IMR-90 (cell line): ENCODE data around the gene JSRP1.

Source experiments
- CEBPB ChIP-seq: IDR thresholded peaks from 2 replicates; pipeline ENCODE4 v1.6.1; 2012; ENCODE audit warnings: low read depth, low read length, improper control_type of control experiment
- CTCF ChIP-seq: conservative IDR thresholded peaks from 2 replicates; pipeline ENCODE4 v1.5.1; 2012; ENCODE audit warnings: mild to moderate bottlenecking, low read depth, low read length, improper control_type of control experiment
- MXI1 ChIP-seq: IDR thresholded peaks from 2 replicates; pipeline ENCODE4 v1.6.1; 2012; ENCODE audit warnings: low read depth, mild to moderate bottlenecking, low read length, moderate library complexity, borderline replicate concordance
- POLR2A ChIP-seq: IDR thresholded peaks from 2 replicates; pipeline ENCODE4 v1.6.1; 2012; ENCODE audit warnings: mild to moderate bottlenecking, low read depth, low read length
- RFX5 ChIP-seq: IDR thresholded peaks from 2 replicates; pipeline ENCODE4 v1.8.0; 2012; ENCODE audit warnings: low read depth, mild to moderate bottlenecking, low read length, moderate library complexity
- SMC3 ChIP-seq: fragments of 150-350 bp; IDR thresholded peaks from 2 replicates; pipeline ENCODE4 v1.6.1; 2016; ENCODE audit warnings: low read depth, mild to moderate bottlenecking, antibody characterized with exemption, low read length, moderate library complexity

DNA sequence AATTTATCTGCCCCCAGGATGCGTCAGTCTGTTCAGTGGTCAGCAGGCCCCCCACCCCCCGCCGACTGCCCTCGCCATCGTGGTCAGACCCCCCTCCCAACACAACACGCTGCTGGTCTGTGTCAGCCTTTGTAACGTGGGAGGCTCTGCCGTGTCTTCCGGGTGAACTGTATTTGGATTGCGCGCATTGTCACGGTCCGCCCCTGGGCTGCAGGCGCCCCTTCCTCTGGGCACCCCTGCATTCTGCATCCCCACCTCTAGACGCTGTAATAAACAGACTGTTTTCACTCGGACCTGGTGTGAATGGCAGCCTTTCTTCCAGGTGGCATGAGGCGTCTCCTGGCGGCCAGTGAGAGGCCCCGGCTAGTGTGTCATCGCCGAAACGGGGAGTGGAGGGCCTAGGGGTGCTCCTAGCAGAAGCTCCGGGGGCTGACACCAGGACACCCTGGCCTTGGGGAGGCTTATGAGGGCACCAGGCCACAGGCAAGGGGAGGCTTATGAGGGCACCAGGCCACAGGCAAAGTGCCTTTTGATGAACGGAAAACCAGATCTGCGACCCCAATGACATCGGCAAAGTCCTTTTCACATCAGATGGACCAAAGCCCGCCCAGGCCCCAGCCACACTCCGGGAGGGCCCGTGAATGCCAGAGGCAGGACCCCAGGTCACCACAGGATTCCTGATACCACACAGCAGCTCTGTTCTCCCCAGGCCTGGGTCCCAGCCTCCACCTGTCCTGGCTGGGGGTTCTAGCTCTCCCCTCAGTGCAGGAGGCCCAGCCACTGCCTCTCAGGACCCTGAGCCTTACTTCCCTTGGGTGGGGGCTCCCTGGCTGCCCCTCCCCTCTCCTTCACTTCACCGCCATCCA is 23.7 kb downstream of the JSRP1 start:
- TF ChIP-seq CTCF (no peak), SMC3 (no peak), CEBPB (no peak), MXI1 (no peak), POLR2A (no peak), RFX5 (no peak)
